ENCODE measurements around the gene PIK3C3.

Gene PIK3C3

GRCh38 chr18:42080340-42080739 lies 125.3 kb downstream of the PIK3C3 start:
- CTCF ChIA-PET, result no interaction called here
- DNase-seq (ENCODE audit: extremely low spot score), result no peak
- TF ChIP-seq LEF1 (IDR thresholded peaks at IDR 0.05; ENCODE audit: borderline replicate concordance) (no peak), ARNT (IDR thresholded peaks at IDR 0.05) (no peak), CTBP1 (IDR thresholded peaks at IDR 0.05; ENCODE audit: borderline replicate concordance) (no peak), FOXA1 (IDR thresholded peaks at IDR 0.05) (no peak)
- TF ChIP-seq, protein P1, sequence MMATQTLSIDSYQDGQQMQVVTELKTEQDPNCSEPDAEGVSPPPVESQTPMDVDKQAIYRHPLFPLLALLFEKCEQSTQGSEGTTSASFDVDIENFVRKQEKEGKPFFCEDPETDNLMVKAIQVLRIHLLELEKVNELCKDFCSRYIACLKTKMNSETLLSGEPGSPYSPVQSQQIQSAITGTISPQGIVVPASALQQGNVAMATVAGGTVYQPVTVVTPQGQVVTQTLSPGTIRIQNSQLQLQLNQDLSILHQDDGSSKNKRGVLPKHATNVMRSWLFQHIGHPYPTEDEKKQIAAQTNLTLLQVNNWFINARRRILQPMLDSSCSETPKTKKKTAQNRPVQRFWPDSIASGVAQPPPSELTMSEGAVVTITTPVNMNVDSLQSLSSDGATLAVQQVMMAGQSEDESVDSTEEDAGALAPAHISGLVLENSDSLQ (IDR thresholded peaks at IDR 0.05), result no peak
- POLR2A ChIA-PET, result no interaction called here

GRCh38 chr18:42082415-42083234 lies 127.6 kb downstream of the PIK3C3 start:
- ChIA-PET POLR2A (no interaction called here), CTCF (no interaction called here)
- DNase-seq (ENCODE audit: extremely low spot score), result no peak
- TF ChIP-seq HDGF (IDR thresholded peaks at IDR 0.05; ENCODE audit: borderline replicate concordance) (no peak), SP1 (IDR thresholded peaks at IDR 0.05) (no peak), BHLHE40 (IDR thresholded peaks at IDR 0.05; ENCODE audit: borderline replicate concordance) (no peak), ELF4 (IDR thresholded peaks at IDR 0.05) (no peak), NFRKB (IDR thresholded peaks at IDR 0.05) (no peak), L3MBTL2 (conservative IDR thresholded peaks at IDR 0.05) (no peak), FOXK2 (IDR thresholded peaks at IDR 0.05) (no peak), LEF1 (IDR thresholded peaks at IDR 0.05; ENCODE audit: borderline replicate concordance) (no peak), FOXM1 (IDR thresholded peaks at IDR 0.05; ENCODE audit: borderline replicate concordance) (no peak), TARDBP (IDR thresholded peaks at IDR 0.05) (no peak), CTBP1 (IDR thresholded peaks at IDR 0.05; ENCODE audit: borderline replicate concordance) (no peak), FOXA1 (IDR thresholded peaks at IDR 0.05) (no peak), SUZ12 (IDR thresholded peaks at IDR 0.05) (no peak), ARNT (IDR thresholded peaks at IDR 0.05) (no peak)

DNA sequence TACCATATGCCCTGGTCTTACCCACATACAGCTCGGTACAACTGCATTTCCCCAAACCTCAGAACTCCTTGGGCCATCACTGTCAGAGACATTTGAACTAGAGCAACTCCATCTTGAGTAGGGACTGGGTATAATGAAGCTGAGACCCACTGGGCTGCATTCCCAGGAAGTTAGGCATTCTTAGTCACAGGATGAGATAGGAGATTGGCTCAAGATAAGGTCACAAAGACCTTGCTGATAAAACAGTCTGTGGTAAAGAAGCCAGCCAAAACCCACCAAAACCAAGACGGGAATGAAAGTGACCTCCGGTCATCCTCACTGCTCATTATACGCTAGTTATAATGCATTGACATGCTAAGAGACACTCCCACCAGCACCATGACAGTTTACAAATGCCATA lies 131.3 kb downstream of the PIK3C3 start:
- TF ChIP-seq ARNT (IDR thresholded peaks at IDR 0.05) (no peak), ELF4 (IDR thresholded peaks at IDR 0.05) (no peak), BHLHE40 (IDR thresholded peaks at IDR 0.05; ENCODE audit: borderline replicate concordance) (no peak), FOXM1 (IDR thresholded peaks at IDR 0.05; ENCODE audit: borderline replicate concordance) (no peak), SUZ12 (IDR thresholded peaks at IDR 0.05) (no peak), FOXK2 (IDR thresholded peaks at IDR 0.05) (no peak), HDGF (IDR thresholded peaks at IDR 0.05; ENCODE audit: borderline replicate concordance) (no peak), L3MBTL2 (conservative IDR thresholded peaks at IDR 0.05) (no peak), CTBP1 (IDR thresholded peaks at IDR 0.05; ENCODE audit: borderline replicate concordance) (no peak), LEF1 (IDR thresholded peaks at IDR 0.05; ENCODE audit: borderline replicate concordance) (no peak), SP1 (IDR thresholded peaks at IDR 0.05) (no peak), NFRKB (IDR thresholded peaks at IDR 0.05) (no peak), FOXA1 (IDR thresholded peaks at IDR 0.05) (no peak), TARDBP (IDR thresholded peaks at IDR 0.05) (no peak), ZNF384 (IDR thresholded peaks at IDR 0.05) (no peak)
- TF ChIP-seq, protein P1 (IDR thresholded peaks at IDR 0.05), result no peak
- POLR2A ChIA-PET, result no interaction called here
- no peak for DNase-seq (ENCODE audit: extremely low spot score)
- CTCF ChIA-PET, result no interaction called here

GRCh38 chr18:42087235-42087634 lies 132.2 kb downstream of the PIK3C3 start:
- TF ChIP-seq ZNF384 (IDR thresholded peaks at IDR 0.05) (no peak), NFRKB (IDR thresholded peaks at IDR 0.05) (no peak), SP1 (IDR thresholded peaks at IDR 0.05) (no peak), FOXM1 (IDR thresholded peaks at IDR 0.05; ENCODE audit: borderline replicate concordance) (no peak), HDGF (IDR thresholded peaks at IDR 0.05; ENCODE audit: borderline replicate concordance) (no peak), L3MBTL2 (conservative IDR thresholded peaks at IDR 0.05) (no peak), ARNT (IDR thresholded peaks at IDR 0.05) (no peak), CTBP1 (IDR thresholded peaks at IDR 0.05; ENCODE audit: borderline replicate concordance) (no peak), ELF4 (IDR thresholded peaks at IDR 0.05) (no peak), FOXA1 (IDR thresholded peaks at IDR 0.05) (no peak), FOXK2 (IDR thresholded peaks at IDR 0.05) (no peak), SUZ12 (IDR thresholded peaks at IDR 0.05) (no peak), TARDBP (IDR thresholded peaks at IDR 0.05) (no peak), BHLHE40 (IDR thresholded peaks at IDR 0.05; ENCODE audit: borderline replicate concordance) (no peak), LEF1 (IDR thresholded peaks at IDR 0.05; ENCODE audit: borderline replicate concordance) (no peak)
- TF ChIP-seq, protein P1 (IDR thresholded peaks at IDR 0.05), result no peak
- ChIA-PET CTCF (no interaction called here), POLR2A (no interaction called here)
- no peak for DNase-seq (ENCODE audit: extremely low spot score)

DNA sequence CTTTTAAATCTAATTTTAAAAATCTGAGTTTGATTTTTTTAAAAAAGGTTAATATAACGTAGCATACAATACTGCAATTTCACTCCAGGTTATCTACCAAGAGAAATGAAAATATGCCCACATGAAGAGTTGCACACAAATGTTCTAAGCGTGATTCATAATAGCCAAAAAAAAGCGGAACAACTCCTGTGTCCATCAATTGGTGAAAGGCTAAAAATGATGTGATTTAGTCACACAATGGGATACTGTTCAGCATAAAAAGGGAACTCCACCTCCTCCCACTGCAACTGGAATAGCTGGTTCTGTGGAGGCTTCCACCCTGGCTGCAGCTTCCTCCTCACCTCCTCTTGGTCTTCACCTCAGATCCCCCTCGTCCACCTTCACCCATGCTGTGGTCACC lies 132.8 kb downstream of the PIK3C3 start:
- TF ChIP-seq LEF1 (IDR thresholded peaks at IDR 0.05; ENCODE audit: borderline replicate concordance) (no peak), SUZ12 (IDR thresholded peaks at IDR 0.05) (no peak), FOXK2 (IDR thresholded peaks at IDR 0.05) (no peak), CTBP1 (IDR thresholded peaks at IDR 0.05; ENCODE audit: borderline replicate concordance) (no peak), ELF4 (IDR thresholded peaks at IDR 0.05) (no peak), L3MBTL2 (conservative IDR thresholded peaks at IDR 0.05) (no peak), NFRKB (IDR thresholded peaks at IDR 0.05) (no peak), SP1 (IDR thresholded peaks at IDR 0.05) (no peak), ARNT (IDR thresholded peaks at IDR 0.05) (no peak), FOXA1 (IDR thresholded peaks at IDR 0.05) (no peak), TARDBP (IDR thresholded peaks at IDR 0.05) (no peak), BHLHE40 (IDR thresholded peaks at IDR 0.05; ENCODE audit: borderline replicate concordance) (no peak), HDGF (IDR thresholded peaks at IDR 0.05; ENCODE audit: borderline replicate concordance) (no peak), ZNF384 (IDR thresholded peaks at IDR 0.05) (no peak), FOXM1 (IDR thresholded peaks at IDR 0.05; ENCODE audit: borderline replicate concordance) (no peak)
- TF ChIP-seq, protein P1 (IDR thresholded peaks at IDR 0.05), result no peak
- DNase-seq (ENCODE audit: extremely low spot score), result no peak
- ChIA-PET POLR2A (no interaction called here), CTCF (no interaction called here)

Measured in HEK293T (cell line).